NCI-H2196 treated with DMSO at 0.1 percent for 48 hours (cell line): ENCODE measurements around the gene QSOX2.

Source experiments
- DNase-seq: peaks from one replicate; lab custom pipeline; 2025; ENCODE audit not compliant: unreplicated experiment; lab: John Stamatoyannopoulos, UW

Gene QSOX2

GRCh38 chr9:136204838-136205706 lies 40.5 kb downstream of the QSOX2 start, which contains the start of gene LHX3:
Gene LHX3 (minus strand): TSS chr9:136205128. CDS start chr9:136205012, 116 bp downstream.
- DNase-seq = no peak

- DNase-seq = no peak
Observed at GRCh38 chr9:136204145-136204805, 41.3 kb downstream of the QSOX2 start.

GRCh38 chr9:136203408-136204144 lies 42.0 kb downstream of the QSOX2 start:
- DNase-seq = no peak

- DNase-seq = no peak
Observed at GRCh38 chr9:136202454-136203407, 42.9 kb downstream of the QSOX2 start.

- no peak for DNase-seq
Observed at GRCh38 chr9:136201609-136202453, 43.8 kb downstream of the QSOX2 start.

- no peak for DNase-seq
Observed at GRCh38 chr9:136201174-136201573, 44.4 kb downstream of the QSOX2 start.

GRCh38 chr9:136200424-136200823 lies 45.2 kb downstream of the QSOX2 start:
- no peak for DNase-seq

GRCh38 chr9:136199391-136200288 lies 46.0 kb downstream of the QSOX2 start:
- no peak for DNase-seq

GRCh38 chr9:136198605-136199083 lies 47.0 kb downstream of the QSOX2 start:
- DNase-seq = peak; percentile 15

- DNase-seq = no peak
Observed at GRCh38 chr9:136197930-136198604, 47.5 kb downstream of the QSOX2 start.

GRCh38 chr9:136197084-136197875 lies 48.3 kb downstream of the QSOX2 start:
- no peak for DNase-seq

- DNase-seq = no peak
Observed at GRCh38 chr9:136196404-136197083, 49.1 kb downstream of the QSOX2 start.

- DNase-seq = no peak
Observed at GRCh38 chr9:136194540-136194939, 51.1 kb downstream of the QSOX2 start.

- DNase-seq = no peak
Observed at GRCh38 chr9:136193891-136194279, 51.7 kb downstream of the QSOX2 start.

GRCh38 chr9:136193127-136193890 lies 52.3 kb downstream of the QSOX2 start:
- no peak for DNase-seq
